Fibroblast of lung (primary cell): ENCODE results near the gene ROCK1. TPM values are rescaled to one million over a fixed set of nuclear protein-coding genes. Genes with fewer than 3 reads are reported as not detected.

Experiments used
- DNase-seq, 2 donors: peaks; one replicate each; pipeline versions ENCODE4 v3.0.0 to v3.0.0-alpha.2; 2010; ENCODE audit warnings: low read depth in 2 of 2
- H2AFZ ChIP-seq: 2 replicates; pipeline ENCODE4 v1.5.1; 2012; ENCODE audit warnings: low read length, control low read depth, inconsistent platforms
- H3K27ac ChIP-seq: 2 replicates; pipeline ENCODE4 v1.5.1; 2011; ENCODE audit warnings: low read length, control low read depth; ENCODE audit not compliant: insufficient read depth
- H3K27me3 ChIP-seq: 2 replicates; pipeline ENCODE4 v1.5.1; 2011; ENCODE audit warnings: mild to moderate bottlenecking, low read length; ENCODE audit not compliant: control insufficient read depth, insufficient read depth
- H3K36me3 ChIP-seq: 2 replicates; pipeline ENCODE4 v1.5.1; 2011; ENCODE audit warnings: low read length; ENCODE audit not compliant: control insufficient read depth, insufficient read depth
- H3K4me1 ChIP-seq: 2 replicates; pipeline ENCODE4 v1.5.1; 2011; ENCODE audit warnings: low read length; ENCODE audit not compliant: control insufficient read depth, insufficient read depth; ENCODE audit errors: extremely low read depth
- H3K4me2 ChIP-seq: 2 replicates; pipeline ENCODE4 v1.5.1; 2011; ENCODE audit warnings: low read length, control low read depth; ENCODE audit not compliant: insufficient read depth; ENCODE audit errors: extremely low read depth
- H3K4me3 ChIP-seq, 4 experiments: fragments of 200-600 bp in 1 of 4; sonication (generic) in 1 of 4; replicated peaks in 1 of 4; 2 replicates each; pipeline ENCODE4 v1.5.1; 2011 to 2016; ENCODE audit warnings: low read length in 4 of 4, low read depth in 3 of 4, mild to moderate bottlenecking in 3 of 4, control low read depth in 2 of 4, inconsistent platforms in 1 of 4, mixed read lengths in 1 of 4; ENCODE audit not compliant: insufficient read depth in 1 of 4; ENCODE audit errors: control extremely low read depth in 1 of 4
- H3K79me2 ChIP-seq: 2 replicates; pipeline ENCODE4 v1.5.1; 2012; ENCODE audit warnings: mild to moderate bottlenecking, low read length, inconsistent platforms; ENCODE audit not compliant: control insufficient read depth, insufficient read depth
- H3K9ac ChIP-seq: 2 replicates; pipeline ENCODE4 v1.5.1; 2011; ENCODE audit warnings: mild to moderate bottlenecking, low read length, control low read depth; ENCODE audit not compliant: insufficient read depth
- H3K9me3 ChIP-seq: 2 replicates; pipeline ENCODE4 v1.5.1; 2012; ENCODE audit warnings: low read depth, low read length; ENCODE audit not compliant: control insufficient read depth, insufficient read depth
- H4K20me1 ChIP-seq: 2 replicates; pipeline ENCODE4 v1.5.1; 2011; ENCODE audit warnings: low read length; ENCODE audit not compliant: control insufficient read depth, insufficient read depth; ENCODE audit errors: extremely low read depth
- EZH2 ChIP-seq: IDR thresholded peaks from 2 replicates; pipeline ENCODE4 v1.5.1; 2012; ENCODE audit warnings: low read length, control low read depth, mild to moderate bottlenecking; ENCODE audit errors: missing control alignments
- polyA plus RNA-seq, 2 donors: library from polyadenylated mRNA; depleted of rRNA in 1 of 2; stranded (reverse) in 1 of 2; unstranded in 1 of 2; fragments of >200 nt; gene quantifications; 2 replicates each; pipeline ENCODE4 v1.2.1, GENCODE V29; 2011 to 2012; ENCODE audit warnings: missing spikeins in 1 of 2
- total RNA-seq: library from RNA; depleted of rRNA; stranded (reverse); fragments of >200 nt; gene quantifications from 2 replicates; pipeline ENCODE4 v1.2.1, GENCODE V29; 2014
- TF ChIP-seq, protein P1 (sequence below), 2 donors: IDR thresholded peaks in 1 of 2; conservative IDR thresholded peaks in 1 of 2; 1 replicate in 1 of 2; 2 replicates in 1 of 2; pipeline ENCODE4 v1.5.1; 2011 to 2012; ENCODE audit warnings: low read length in 2 of 2, control low read depth in 1 of 2, inconsistent platforms in 1 of 2, low read depth in 1 of 2, mild to moderate bottlenecking in 1 of 2

Gene ROCK1
- total and polyA plus RNA-seq, 2 donors (not counting 1 experiment from before 2014, with no cell fraction given), result 33.2 to 55.2 TPM

- Histone ChIP-seq H4K20me1 (no peaks in the 10 kb centered on the region), H3K36me3 (no peaks in the 10 kb centered on the region), H3K4me2 (no peak overlapping the region), H2AFZ (no peak overlapping the region), H3K79me2 (peaks cover 33% of the 10 kb centered on the region), H3K27me3 (no peaks in the 10 kb centered on the region), H3K9me3 (no peaks in the 10 kb centered on the region), H3K4me1 (no peaks in the 10 kb centered on the region), H3K27ac (no peak overlapping the region), H3K9ac (no peak overlapping the region), H3K4me3 (no peak overlapping the region)
- no peak for TF ChIP-seq EZH2
- TF ChIP-seq, protein P1, sequence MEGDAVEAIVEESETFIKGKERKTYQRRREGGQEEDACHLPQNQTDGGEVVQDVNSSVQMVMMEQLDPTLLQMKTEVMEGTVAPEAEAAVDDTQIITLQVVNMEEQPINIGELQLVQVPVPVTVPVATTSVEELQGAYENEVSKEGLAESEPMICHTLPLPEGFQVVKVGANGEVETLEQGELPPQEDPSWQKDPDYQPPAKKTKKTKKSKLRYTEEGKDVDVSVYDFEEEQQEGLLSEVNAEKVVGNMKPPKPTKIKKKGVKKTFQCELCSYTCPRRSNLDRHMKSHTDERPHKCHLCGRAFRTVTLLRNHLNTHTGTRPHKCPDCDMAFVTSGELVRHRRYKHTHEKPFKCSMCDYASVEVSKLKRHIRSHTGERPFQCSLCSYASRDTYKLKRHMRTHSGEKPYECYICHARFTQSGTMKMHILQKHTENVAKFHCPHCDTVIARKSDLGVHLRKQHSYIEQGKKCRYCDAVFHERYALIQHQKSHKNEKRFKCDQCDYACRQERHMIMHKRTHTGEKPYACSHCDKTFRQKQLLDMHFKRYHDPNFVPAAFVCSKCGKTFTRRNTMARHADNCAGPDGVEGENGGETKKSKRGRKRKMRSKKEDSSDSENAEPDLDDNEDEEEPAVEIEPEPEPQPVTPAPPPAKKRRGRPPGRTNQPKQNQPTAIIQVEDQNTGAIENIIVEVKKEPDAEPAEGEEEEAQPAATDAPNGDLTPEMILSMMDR (conservative IDR thresholded peaks at IDR 0.05 in 1 of 2, IDR thresholded peaks at IDR 0.05 in 1 of 2; ENCODE audit: low read depth in 1 of 2, low read length in 2 of 2), result no peak
- no peak for DNase-seq
Observed at GRCh38 chr18:21063011-21063410, 48.6 kb downstream of the ROCK1 start.

GRCh38 chr18:21057112-21057511 lies 54.5 kb downstream of the ROCK1 start:
- Histone ChIP-seq H3K4me3 (no peak overlapping the region), H3K27me3 (no peaks in the 10 kb centered on the region), H3K4me1 (peaks cover 6% of the 10 kb centered on the region), H2AFZ (no peak overlapping the region), H4K20me1 (no peaks in the 10 kb centered on the region), H3K9ac (no peak overlapping the region), H3K27ac (no peak overlapping the region), H3K36me3 (no peaks in the 10 kb centered on the region), H3K9me3 (no peaks in the 10 kb centered on the region), H3K79me2 (peaks cover 62% of the 10 kb centered on the region), H3K4me2 (no peak overlapping the region)
- DNase-seq, result no peak
- TF ChIP-seq, protein P1 (conservative IDR thresholded peaks at IDR 0.05 in 1 of 2, IDR thresholded peaks at IDR 0.05 in 1 of 2; ENCODE audit: low read depth in 1 of 2, low read length in 2 of 2), result no peak
- no peak for TF ChIP-seq EZH2

DNA sequence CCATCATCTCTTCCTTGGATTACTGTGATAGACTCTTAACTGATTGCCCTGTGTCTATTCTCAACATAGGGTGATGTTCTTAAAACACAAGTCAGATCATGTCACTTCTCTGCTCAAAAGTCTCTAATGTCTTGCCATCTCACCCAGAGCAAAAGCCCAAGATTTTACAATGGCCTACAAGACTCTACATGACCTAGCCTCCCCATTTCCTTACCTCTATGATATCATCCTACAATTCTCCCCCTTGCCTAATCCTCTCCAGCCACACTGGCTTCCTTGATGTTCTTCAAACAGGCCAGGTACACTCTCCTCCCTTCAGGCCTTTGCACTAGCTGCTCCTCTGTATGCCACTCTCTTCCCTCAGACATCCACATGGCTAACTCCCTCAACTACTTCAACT lies 55.1 kb downstream of the ROCK1 start:
- H3K27me3 ChIP-seq, result no peaks in the 10 kb centered on the region
- no peak overlapping the region for H2AFZ ChIP-seq
- H3K9me3 ChIP-seq, result no peaks in the 10 kb centered on the region
- no peak overlapping the region for H3K9ac ChIP-seq
- H3K4me1 ChIP-seq, result peaks cover 6% of the 10 kb centered on the region
- no peaks in the 10 kb centered on the region for H3K36me3 ChIP-seq
- H3K4me3 ChIP-seq, result no peak overlapping the region
- no peaks in the 10 kb centered on the region for H4K20me1 ChIP-seq
- no peak for DNase-seq
- peaks cover 65% of the 10 kb centered on the region for H3K79me2 ChIP-seq
- no peak for TF ChIP-seq EZH2
- TF ChIP-seq, protein P1 (conservative IDR thresholded peaks at IDR 0.05 in 1 of 2, IDR thresholded peaks at IDR 0.05 in 1 of 2; ENCODE audit: low read depth in 1 of 2, low read length in 2 of 2), result no peak
- no peak overlapping the region for H3K27ac ChIP-seq
- H3K4me2 ChIP-seq, result no peak overlapping the region
